HG03457 (cell line): ENCODE measurements around the gene CDH24.
A peak's percentile ranks its signal among the peaks of the same experiment; 100 is the strongest.
"Not testable (repeated sequence)": the region's sequence is repeated elsewhere in the genome, so short reads cannot be mapped to it uniquely, and the experiment has no call there.

ENCODE experiments used
- ATAC-seq: cut with Tn5 transposase; IDR thresholded peaks from one replicate; pipeline ENCODE4 v1.9.1; 2021; ENCODE audit warnings: moderate number of reproducible peaks; ENCODE audit not compliant: unreplicated experiment

Gene CDH24

GRCh38 chr14:23023795-23024152 lies 33.5 kb downstream of the CDH24 start:
- ATAC-seq: no peak

- no peak for ATAC-seq
These were observed 34.1 kb downstream of the CDH24 start for GRCh38 chr14:23023022-23023794.

- ATAC-seq: no peak
These were observed 35.4 kb downstream of the CDH24 start for GRCh38 chr14:23021889-23022442.

- ATAC-seq: no peak
These were observed 35.9 kb downstream of the CDH24 start for GRCh38 chr14:23021434-23021833.

GRCh38 chr14:23020143-23021128 lies 36.9 kb downstream of the CDH24 start:
- ATAC-seq: no peak

- ATAC-seq: no peak
These were observed 39.2 kb downstream of the CDH24 start for GRCh38 chr14:23018107-23018506.

- no peak for ATAC-seq
These were observed 40.2 kb downstream of the CDH24 start for GRCh38 chr14:23017091-23017490.

GRCh38 chr14:23015618-23016017 lies 41.7 kb downstream of the CDH24 start:
- no peak for ATAC-seq

GRCh38 chr14:23013749-23014054 lies 43.6 kb downstream of the CDH24 start:
- ATAC-seq: not testable (repeated sequence)

GRCh38 chr14:23013054-23013748 lies 44.1 kb downstream of the CDH24 start:
- no peak for ATAC-seq

GRCh38 chr14:23009939-23010726 lies 47.2 kb downstream of the CDH24 start, which contains the start of gene C14orf93:
TSS of gene C14orf93 (minus strand) at chr14:23010143. CDS start at chr14:22999023, 11,120 bp downstream.
- ATAC-seq: no peak

GRCh38 chr14:23009483-23009938 lies 47.8 kb downstream of the CDH24 start:
- ATAC-seq: no peak

GRCh38 chr14:23008831-23009230 lies 48.5 kb downstream of the CDH24 start:
- ATAC-seq: no peak

- ATAC-seq: peak; percentile 89
These were observed 50.5 kb downstream of the CDH24 start for GRCh38 chr14:23006544-23007419.

- no peak for ATAC-seq
These were observed 51.2 kb downstream of the CDH24 start for GRCh38 chr14:23006188-23006534.

- no peak for ATAC-seq
These were observed 51.7 kb downstream of the CDH24 start for GRCh38 chr14:23005451-23006187.

- ATAC-seq: not testable (repeated sequence)
These were observed 53.0 kb downstream of the CDH24 start for GRCh38 chr14:23004274-23004673.

- ATAC-seq: no peak
These were observed 54.7 kb downstream of the CDH24 start for GRCh38 chr14:23002592-23002991.

- ATAC-seq: no peak
These were observed 56.5 kb downstream of the CDH24 start for GRCh38 chr14:23000860-23001259.
